HEK293T (cell line): ENCODE data around the gene TUBB3.

Experiments used
- FOXM1 ChIP-seq: fragments of 450-650 bp; IDR thresholded peaks from 2 replicates; pipeline ENCODE4 v1.6.1; 2017; ENCODE audit warnings: mild to moderate bottlenecking, borderline replicate concordance
- HDGF ChIP-seq: fragments of 450-650 bp; IDR thresholded peaks from 2 replicates; pipeline ENCODE4 v1.6.1; 2017; ENCODE audit warnings: antibody characterized with exemption, borderline replicate concordance
- SP1 ChIP-seq: fragments of 450-650 bp; IDR thresholded peaks from 2 replicates; pipeline ENCODE4 v1.6.1; 2017
- TARDBP ChIP-seq: fragments of 450-650 bp; IDR thresholded peaks from 2 replicates; pipeline ENCODE4 v1.6.1; 2016
- TF ChIP-seq, protein P1 (sequence below): fragments of 450-650 bp; IDR thresholded peaks from 2 replicates; pipeline ENCODE4 v1.6.1; 2016

- no peak for TF ChIP-seq TARDBP
- no peak for TF ChIP-seq SP1
- TF ChIP-seq FOXM1 = no peak
- TF ChIP-seq, protein P1, sequence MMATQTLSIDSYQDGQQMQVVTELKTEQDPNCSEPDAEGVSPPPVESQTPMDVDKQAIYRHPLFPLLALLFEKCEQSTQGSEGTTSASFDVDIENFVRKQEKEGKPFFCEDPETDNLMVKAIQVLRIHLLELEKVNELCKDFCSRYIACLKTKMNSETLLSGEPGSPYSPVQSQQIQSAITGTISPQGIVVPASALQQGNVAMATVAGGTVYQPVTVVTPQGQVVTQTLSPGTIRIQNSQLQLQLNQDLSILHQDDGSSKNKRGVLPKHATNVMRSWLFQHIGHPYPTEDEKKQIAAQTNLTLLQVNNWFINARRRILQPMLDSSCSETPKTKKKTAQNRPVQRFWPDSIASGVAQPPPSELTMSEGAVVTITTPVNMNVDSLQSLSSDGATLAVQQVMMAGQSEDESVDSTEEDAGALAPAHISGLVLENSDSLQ = no peak
- no peak for TF ChIP-seq HDGF
These were observed 24.8 kb upstream of the TUBB3 start for GRCh38 chr16:89898201-89898967.
